ENCODE results near the gene CELSR2. TPM values are rescaled to one million over a fixed set of nuclear protein-coding genes. Genes with fewer than 3 reads are reported as not detected.

The CELSR2 gene
- polyA plus RNA-seq, 3 donors = 0.03 to 0.97 (median 0.04) TPM

DNA sequence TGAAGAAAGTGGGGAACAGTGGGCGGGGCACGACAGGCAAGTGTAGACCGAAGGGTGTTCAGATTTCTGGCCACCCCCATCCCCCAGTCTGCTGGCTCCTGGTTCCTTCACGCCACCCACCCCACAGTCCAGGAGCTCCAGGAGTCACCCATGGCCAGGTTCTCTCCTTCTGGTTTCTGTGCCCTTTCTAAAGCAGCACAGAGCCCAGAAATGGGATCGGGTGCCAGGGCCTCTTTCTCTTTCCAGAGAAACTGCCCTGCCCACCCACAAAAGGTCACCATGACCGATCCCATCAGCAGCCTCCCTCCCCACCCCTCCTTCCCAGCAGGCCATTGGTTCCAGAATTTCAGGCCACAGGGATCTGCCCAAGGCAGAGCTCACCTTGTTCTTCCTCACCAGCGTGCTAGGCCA is 3.2 kb upstream of the CELSR2 start:
- Mint-ChIP-seq H3K4me3 (no peak overlapping the region), H3K27me3 (ENCODE audit: low read depth in 3 of 3) (peaks cover 39 to 63% (median 59%) of the 10 kb centered on the region in 3 donors), H3K9me3 (peaks cover 0 to 5% (median 0%) of the 10 kb centered on the region in 7 donors), H3K4me1 (peaks cover 15% of the 10 kb centered on the region), H3K36me3 (no peaks in the 10 kb centered on the region), H3K27ac (no peak overlapping the region)
- Histone ChIP-seq H3K27ac (ENCODE audit: low read depth in 1 of 2, low read length in 2 of 2) (no peak overlapping the region), H3K36me3 (replicated peaks in 1 of 2; ENCODE audit: control insufficient read depth in 1 of 2, insufficient read depth in 2 of 2, low read length in 2 of 2) (no peaks in the 10 kb centered on the region), H3K79me2 (ENCODE audit: insufficient read depth, low read length) (no peaks in the 10 kb centered on the region), H3K27me3 (ENCODE audit: control insufficient read depth in 2 of 2, insufficient read depth in 2 of 2, low read length in 2 of 2) (peaks cover 11 to 38% of the 10 kb centered on the region in 2 donors), H3K9ac (ENCODE audit: insufficient read depth, low read length, poor library complexity, severe bottlenecking) (no peak overlapping the region), H3K4me2 (replicated peaks; ENCODE audit: extremely low read depth, low read length, poor library complexity, severe bottlenecking) (no peak overlapping the region), H4K20me1 (ENCODE audit: insufficient read depth, low read length) (no peaks in the 10 kb centered on the region), H3K4me3 (replicated peaks in 1 of 3; ENCODE audit: low read depth in 2 of 3, low read length in 3 of 3) (no peak overlapping the region), H2AFZ (ENCODE audit: insufficient read depth, low read depth, low read length, poor library complexity, severe bottlenecking) (no peak overlapping the region), H3K4me1 (ENCODE audit: control insufficient read depth in 1 of 2, insufficient read depth in 2 of 2, low read length in 2 of 2) (peaks cover 8 to 13% of the 10 kb centered on the region in 2 donors), H3K9me3 (replicated peaks in 1 of 2; ENCODE audit: control insufficient read depth in 1 of 2, insufficient read depth in 1 of 2, low read length in 2 of 2) (no peaks in the 10 kb centered on the region)
- TF ChIP-seq CTCF (IDR thresholded peaks at IDR 0.05) = no peak
- no peak for DNase-seq
- intact Hi-C loops (cut with micrococcal nuclease) = no loop called here
- WGBS (ENCODE audit: insufficient coverage) = 96% methylated on average over 3 of the region's 7 CpGs

DNA sequence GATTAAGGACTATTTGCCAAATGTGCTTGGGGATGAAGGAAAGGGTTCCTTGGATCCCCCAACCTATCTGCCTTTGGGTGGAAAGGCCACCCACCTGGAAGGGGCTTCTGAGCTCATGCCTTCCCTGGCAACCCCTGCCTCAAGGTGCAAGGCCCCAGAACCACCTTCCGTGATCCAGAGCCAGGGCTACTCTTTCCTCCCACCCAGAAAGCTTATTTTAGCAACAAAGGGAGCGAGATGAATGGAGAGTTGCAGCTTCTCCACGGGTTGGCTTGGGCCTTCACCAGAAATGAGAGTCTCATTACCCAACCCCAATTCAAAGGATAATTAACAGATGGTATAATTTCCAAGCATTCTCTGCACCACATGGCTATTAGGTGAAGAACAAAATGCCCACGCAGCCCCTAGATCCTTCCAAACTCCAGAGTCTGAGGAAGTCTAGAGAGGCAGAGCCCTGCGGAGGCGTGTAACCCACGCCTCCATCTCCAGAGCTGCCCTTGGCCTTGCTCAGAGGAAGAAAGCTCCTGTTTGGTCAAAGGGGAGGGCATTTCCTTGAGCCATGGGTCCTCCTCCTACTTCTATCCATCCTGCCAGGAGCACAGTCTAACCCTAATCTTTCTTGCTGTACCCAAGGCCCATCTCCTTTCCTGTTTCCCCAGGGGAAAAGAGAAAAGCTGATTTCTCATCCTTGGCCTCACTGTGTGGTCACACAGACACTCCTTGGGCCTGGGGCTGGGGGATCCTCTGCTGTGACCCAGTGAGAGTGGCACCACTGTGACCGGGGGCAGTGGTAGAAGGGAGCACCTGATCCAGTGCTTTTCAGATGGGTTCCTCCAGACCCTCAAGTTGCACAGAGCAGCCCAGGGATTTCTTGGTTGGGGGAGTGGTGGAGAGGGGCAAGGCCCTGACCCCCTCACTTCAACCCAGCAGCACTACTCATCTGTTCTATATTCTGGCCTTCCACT is 1.7 kb upstream of the CELSR2 start:
- no peak overlapping the region for H3K27ac Mint-ChIP-seq
- no peaks in the 10 kb centered on the region for H3K36me3 Mint-ChIP-seq
- TF ChIP-seq CTCF (IDR thresholded peaks at IDR 0.05) = no peak
- WGBS (ENCODE audit: insufficient coverage) = no CpG with 5 or more reads among the region's 8 CpGs
- DNase-seq = no peak
- H3K4me3 Mint-ChIP-seq = no peak overlapping the region
- no peak overlapping the region for H2AFZ ChIP-seq (ENCODE audit: insufficient read depth, low read depth, low read length, poor library complexity, severe bottlenecking)
- H3K27me3 ChIP-seq (ENCODE audit: control insufficient read depth in 2 of 2, insufficient read depth in 2 of 2, low read length in 2 of 2) = peaks cover 4 to 30% of the 10 kb centered on the region in 2 donors
- no peak overlapping the region for H3K4me2 ChIP-seq (replicated peaks; ENCODE audit: extremely low read depth, low read length, poor library complexity, severe bottlenecking)
- H4K20me1 ChIP-seq (ENCODE audit: insufficient read depth, low read length) = no peaks in the 10 kb centered on the region
- peaks cover 8% of the 10 kb centered on the region for H3K4me1 Mint-ChIP-seq
- peaks cover 0 to 5% (median 0%) of the 10 kb centered on the region in 7 donors for H3K9me3 Mint-ChIP-seq
- no peaks in the 10 kb centered on the region for H3K79me2 ChIP-seq (ENCODE audit: insufficient read depth, low read length)
- H3K4me3 ChIP-seq (replicated peaks in 1 of 3; ENCODE audit: low read depth in 2 of 3, low read length in 3 of 3) = no peak overlapping the region
- no peaks in the 10 kb centered on the region for H3K9me3 ChIP-seq (replicated peaks in 1 of 2; ENCODE audit: control insufficient read depth in 1 of 2, insufficient read depth in 1 of 2, low read length in 2 of 2)
- no peaks in the 10 kb centered on the region for H3K36me3 ChIP-seq (replicated peaks in 1 of 2; ENCODE audit: control insufficient read depth in 1 of 2, insufficient read depth in 2 of 2, low read length in 2 of 2)
- peaks cover 8 to 13% of the 10 kb centered on the region in 2 donors for H3K4me1 ChIP-seq (ENCODE audit: control insufficient read depth in 1 of 2, insufficient read depth in 2 of 2, low read length in 2 of 2)
- no peak overlapping the region for H3K27ac ChIP-seq (ENCODE audit: low read depth in 1 of 2, low read length in 2 of 2)
- peaks cover 30 to 59% (median 45%) of the 10 kb centered on the region in 3 donors for H3K27me3 Mint-ChIP-seq (ENCODE audit: low read depth in 3 of 3)
- H3K9ac ChIP-seq (ENCODE audit: insufficient read depth, low read length, poor library complexity, severe bottlenecking) = no peak overlapping the region
- intact Hi-C loops (cut with micrococcal nuclease) = no loop called here

Data from CD14-positive monocyte (primary cell).